Activated T-cell treated with anti-CD3 and anti-CD28 coated beads for 24 hours (primary cell): ENCODE data around the gene DOCK3.

Experiments
- DNase-seq: peaks from one replicate; pipeline ENCODE4 v3.0.0-alpha.2; 2020; ENCODE audit warnings: low read depth

DOCK3 gene

GRCh38 chr3:51422211-51422610 lies 747.5 kb downstream of the DOCK3 start:
- no peak for DNase-seq

GRCh38 chr3:51426921-51427320 lies 752.2 kb downstream of the DOCK3 start:
- DNase-seq, result no peak

GRCh38 chr3:51429138-51429537 lies 754.4 kb downstream of the DOCK3 start:
- DNase-seq, result no peak
